D721Med (cell line): Measurements from ENCODE around the gene TRAPPC4.
"Not testable (repeated sequence)": the region's sequence is repeated elsewhere in the genome, so short reads cannot be mapped to it uniquely, and the experiment has no call there.

Experiments
- DNase-seq: peaks from one replicate; pipeline ENCODE4 v3.0.0; 2011; ENCODE audit warnings: low spot score; ENCODE audit not compliant: insufficient read length
- FAIRE-seq: peaks from 2 replicates; lab custom pipeline; 2011; peaks lifted over from hg19 to GRCh38; lab: Jason Lieb, UNC
- TF ChIP-seq, protein P1 (sequence below): IDR thresholded peaks from 2 replicates; pipeline ENCODE4 v1.5.1; 2012; ENCODE audit warnings: mild to moderate bottlenecking, control low read depth; ENCODE audit not compliant: insufficient read depth; ENCODE audit errors: missing control alignments

The TRAPPC4 gene

DNA sequence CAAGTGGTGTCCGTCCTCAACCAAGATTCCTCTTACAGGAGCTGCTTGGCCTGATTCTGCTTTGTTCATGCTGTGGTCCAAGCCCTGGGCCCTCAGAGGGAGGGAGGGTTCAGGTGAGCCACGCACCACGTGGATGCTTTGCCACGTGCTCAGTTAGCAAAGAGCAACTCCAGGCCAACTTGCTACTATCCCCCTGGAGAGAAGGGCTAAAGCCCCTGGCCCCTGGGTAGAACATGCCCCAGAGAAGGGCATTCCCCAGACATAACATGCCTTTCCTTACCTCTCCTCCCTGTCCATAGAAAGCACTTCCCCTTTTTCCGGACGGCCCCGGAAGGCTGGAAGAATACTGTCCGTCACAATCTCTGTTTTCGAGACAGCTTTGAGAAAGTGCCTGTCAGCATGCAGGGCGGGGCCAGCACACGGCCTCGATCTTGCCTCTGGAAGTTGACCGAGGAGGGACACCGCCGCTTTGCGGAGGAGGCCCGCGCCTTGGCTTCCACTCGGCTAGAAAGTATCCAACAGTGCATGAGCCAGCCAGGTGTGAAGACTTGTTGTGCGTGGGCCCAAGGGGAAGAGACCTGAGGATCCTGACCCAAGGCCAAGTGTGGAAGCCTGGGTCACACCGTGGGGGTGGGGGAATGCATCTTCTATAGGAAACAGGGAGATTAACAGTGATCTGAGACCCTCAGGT, 38.2 kb upstream of the TRAPPC4 start:
- DNase-seq (no peak), FAIRE-seq (no peak)
- TF ChIP-seq, protein P1, sequence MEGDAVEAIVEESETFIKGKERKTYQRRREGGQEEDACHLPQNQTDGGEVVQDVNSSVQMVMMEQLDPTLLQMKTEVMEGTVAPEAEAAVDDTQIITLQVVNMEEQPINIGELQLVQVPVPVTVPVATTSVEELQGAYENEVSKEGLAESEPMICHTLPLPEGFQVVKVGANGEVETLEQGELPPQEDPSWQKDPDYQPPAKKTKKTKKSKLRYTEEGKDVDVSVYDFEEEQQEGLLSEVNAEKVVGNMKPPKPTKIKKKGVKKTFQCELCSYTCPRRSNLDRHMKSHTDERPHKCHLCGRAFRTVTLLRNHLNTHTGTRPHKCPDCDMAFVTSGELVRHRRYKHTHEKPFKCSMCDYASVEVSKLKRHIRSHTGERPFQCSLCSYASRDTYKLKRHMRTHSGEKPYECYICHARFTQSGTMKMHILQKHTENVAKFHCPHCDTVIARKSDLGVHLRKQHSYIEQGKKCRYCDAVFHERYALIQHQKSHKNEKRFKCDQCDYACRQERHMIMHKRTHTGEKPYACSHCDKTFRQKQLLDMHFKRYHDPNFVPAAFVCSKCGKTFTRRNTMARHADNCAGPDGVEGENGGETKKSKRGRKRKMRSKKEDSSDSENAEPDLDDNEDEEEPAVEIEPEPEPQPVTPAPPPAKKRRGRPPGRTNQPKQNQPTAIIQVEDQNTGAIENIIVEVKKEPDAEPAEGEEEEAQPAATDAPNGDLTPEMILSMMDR, result no peak

DNA sequence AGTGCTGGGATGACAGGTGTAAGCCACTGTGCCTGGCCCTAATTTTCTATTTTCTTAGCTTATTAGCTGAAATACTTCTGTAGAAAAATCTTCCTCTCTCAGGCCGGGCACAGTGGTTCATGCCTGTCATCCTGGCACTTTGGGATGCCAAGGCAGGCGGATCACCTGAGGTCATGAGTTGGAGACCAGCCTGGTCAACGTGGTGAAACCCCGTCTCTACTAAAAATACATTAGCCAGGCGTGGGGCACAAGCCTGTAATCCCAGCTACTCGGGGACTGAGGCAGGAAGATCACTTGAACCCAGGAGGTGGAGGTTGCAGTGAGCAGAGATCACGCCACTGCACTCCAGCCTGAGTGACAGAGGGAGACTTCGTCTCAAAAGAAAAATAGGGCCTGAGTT, 34.2 kb upstream of the TRAPPC4 start:
- FAIRE-seq, DNase-seq: not testable (repeated sequence)

DNA sequence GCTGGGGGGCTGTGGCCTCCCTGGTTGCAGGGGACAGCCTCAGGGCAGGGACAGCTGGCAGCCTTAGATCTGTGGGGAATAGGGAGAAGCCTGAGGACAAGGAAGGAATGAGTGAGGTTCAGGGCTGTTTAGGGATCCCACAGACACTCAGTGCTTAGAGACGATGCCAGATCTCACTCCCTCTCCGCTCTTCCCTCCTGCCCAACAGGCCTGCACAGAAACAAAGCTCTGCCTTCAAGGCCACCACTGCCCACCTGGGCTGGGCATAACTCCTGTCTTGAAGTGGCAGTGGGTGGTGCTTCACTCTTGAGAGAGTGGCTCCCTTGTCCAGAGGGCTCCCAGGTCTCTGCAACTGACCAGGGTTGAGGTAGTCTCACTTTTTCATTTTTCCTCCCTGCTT, 33.7 kb upstream of the TRAPPC4 start:
- DNase-seq, result no peak
- FAIRE-seq, result no peak
- TF ChIP-seq, protein P1, result no peak

DNA sequence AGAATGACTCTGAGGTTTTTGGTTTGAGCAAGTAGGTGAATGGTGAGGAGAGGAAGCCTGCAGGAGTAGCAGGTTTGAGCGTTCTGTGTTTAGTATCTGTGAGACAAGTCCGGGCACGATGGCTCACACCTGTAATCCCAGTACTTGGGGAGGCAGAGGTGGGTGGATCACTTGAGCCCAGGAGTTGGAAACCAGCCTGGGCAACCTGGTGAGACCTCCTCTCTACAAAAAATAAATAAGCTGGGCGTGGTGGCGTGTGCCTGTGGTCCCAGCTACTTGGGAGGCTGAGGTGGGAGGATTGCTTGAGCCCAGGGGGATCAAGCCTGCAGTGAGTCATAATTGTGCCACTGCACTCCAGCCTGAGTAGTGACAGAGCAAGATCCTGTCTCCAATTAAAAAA, 30.3 kb upstream of the TRAPPC4 start:
- DNase-seq (no peak), FAIRE-seq (no peak)
- TF ChIP-seq, protein P1, result no peak

DNA sequence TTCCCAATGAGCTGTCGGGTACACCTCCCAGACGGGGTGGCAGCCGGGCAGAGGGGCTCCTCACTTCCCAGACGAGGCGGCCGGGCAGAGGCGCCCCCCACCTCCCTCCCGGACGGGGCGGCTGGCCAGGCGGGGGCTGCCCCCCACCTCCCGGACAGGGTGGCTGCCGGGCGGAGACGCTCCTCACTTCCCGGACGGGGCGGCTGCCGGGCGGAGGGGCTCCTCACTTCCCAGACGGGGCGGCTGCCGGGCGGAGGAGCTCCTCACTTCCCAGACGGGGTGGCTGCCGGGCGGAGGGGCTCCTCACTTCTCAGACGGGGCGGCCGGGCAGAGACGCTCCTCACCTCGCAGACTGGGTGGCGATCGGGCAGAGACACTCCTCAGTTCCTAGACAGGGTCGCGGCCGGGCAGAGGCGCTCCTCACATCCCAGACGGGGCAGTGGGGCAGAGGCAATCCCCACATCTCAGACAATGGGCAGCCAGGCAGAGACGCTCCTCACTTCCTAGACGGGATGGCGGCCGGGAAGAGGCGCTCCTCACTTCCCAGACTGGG, 27.0 kb upstream of the TRAPPC4 start:
- FAIRE-seq, DNase-seq: not testable (repeated sequence)

DNA sequence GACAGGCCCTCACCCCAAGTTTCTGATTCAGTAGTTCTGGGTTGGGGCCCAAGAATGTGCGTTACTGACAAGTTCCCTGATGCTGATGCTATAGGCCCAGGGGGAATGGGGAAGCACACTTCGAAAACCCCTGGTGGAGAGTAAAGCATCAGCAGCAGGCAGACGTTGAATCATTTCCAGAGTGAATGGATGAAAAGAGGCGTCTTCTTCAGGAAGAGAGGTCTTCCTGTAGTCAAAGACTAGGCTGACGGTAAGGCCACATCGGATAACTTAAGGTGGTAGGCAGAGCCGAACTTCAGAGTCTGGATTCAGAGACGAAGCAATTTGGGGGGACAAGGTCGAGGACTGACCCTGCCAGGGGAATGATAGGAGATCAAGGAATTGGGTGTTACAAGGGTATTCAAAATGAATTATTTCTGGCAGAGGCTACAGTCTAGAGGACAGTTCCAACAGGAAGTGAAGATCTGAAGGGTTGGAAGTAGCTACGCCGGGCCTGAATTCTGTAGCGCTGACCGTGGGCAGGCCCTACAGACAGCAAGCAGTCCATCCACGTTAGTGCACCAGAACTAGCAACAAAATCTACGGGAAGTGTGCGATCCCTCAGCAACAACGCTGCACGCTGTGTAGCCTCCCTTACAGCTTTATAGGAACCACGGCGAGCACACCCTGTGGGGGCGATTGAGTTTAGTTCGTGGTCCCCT, 21.5 kb upstream of the TRAPPC4 start:
- no peak for DNase-seq
- no peak for FAIRE-seq
- TF ChIP-seq, protein P1, result no peak

DNA sequence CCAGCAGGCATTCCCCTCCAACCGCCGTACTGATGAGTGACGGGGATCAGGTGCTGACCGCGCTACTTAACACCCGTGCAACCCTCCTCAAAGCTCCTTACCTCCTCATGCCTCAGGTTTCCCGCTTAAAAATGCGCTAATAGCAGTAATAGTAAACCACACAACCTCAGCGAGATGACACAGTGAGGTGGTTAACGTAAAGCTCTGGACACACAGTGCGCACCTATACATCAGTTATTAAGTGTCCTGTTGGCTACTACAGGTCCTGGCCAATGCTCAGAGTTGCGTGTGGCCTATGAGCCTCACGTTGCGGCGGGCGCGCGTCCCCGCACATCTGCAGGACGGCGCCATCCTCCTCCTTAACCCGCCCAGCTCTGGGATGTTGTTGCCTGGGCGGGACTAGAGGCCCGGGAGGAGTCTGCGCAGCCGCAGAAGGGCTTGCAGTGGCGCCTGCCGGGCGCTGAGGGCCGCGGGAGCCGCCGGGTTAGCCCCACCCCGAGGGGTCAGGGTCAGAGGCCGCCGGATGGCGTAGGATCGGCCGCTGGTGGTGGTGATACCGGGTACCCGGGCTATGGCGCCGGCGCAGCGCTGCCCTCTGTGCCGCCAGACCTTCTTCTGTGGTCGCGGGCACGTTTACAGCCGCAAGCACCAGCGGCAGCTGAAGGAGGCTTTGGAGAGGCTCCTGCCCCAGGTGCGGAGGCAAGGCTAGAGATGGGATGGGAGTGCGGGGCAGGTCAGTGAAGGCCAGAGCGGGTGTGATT, 20.8 kb upstream of the TRAPPC4 start, which contains the start of gene CENATAC:
CENATAC (plus strand) TSS at position 512 of the 761 bp plus-strand sequence; CDS start at position 572, 60 bp downstream.
- TF ChIP-seq, protein P1, result no peak
- DNase-seq (peak; percentile 99), FAIRE-seq (no peak)
